ENCODE results near the gene ALX4. TPM values are rescaled to one million over a fixed set of nuclear protein-coding genes. Genes with fewer than 3 reads are reported as not detected.

ALX4 gene
- total RNA-seq, 6 experiments from 2014 or later: not detected

- ATAC-seq (no peak), DNase-seq (no peak)
- TF ChIP-seq CTCF (IDR thresholded peaks at IDR 0.05) (no peak), POLR2A (IDR thresholded peaks at IDR 0.05) (no peak)
- H3K27ac ChIP-seq: no peak overlapping the region
- intact Hi-C loops (cut with DNase I): no loop called here
- H3K4me3 ChIP-seq: no peak overlapping the region
- H3K9me3 ChIP-seq: no peaks in the 10 kb centered on the region
- 95% methylated on average over 3 of the region's 3 CpGs for WGBS (ENCODE audit: insufficient coverage, low coverage, low lambda C conversion rate, missing lambda C conversion rate)
- no peaks in the 10 kb centered on the region for H3K4me1 ChIP-seq
- H3K27me3 ChIP-seq: no peaks in the 10 kb centered on the region
- H3K36me3 ChIP-seq: no peaks in the 10 kb centered on the region
These were observed 85.0 kb downstream of the ALX4 start for GRCh38 chr11:44224867-44225501.

- no peak for DNase-seq
- TF ChIP-seq CTCF (IDR thresholded peaks at IDR 0.05) (no peak), POLR2A (IDR thresholded peaks at IDR 0.05) (no peak)
- intact Hi-C loops (cut with DNase I): no loop called here
- Histone ChIP-seq H3K4me1 (no peaks in the 10 kb centered on the region), H3K9me3 (no peaks in the 10 kb centered on the region), H3K27me3 (no peaks in the 10 kb centered on the region), H3K27ac (no peak overlapping the region), H3K36me3 (no peaks in the 10 kb centered on the region), H3K4me3 (no peak overlapping the region)
- no peak for ATAC-seq
These were observed 86.7 kb downstream of the ALX4 start for GRCh38 chr11:44223238-44223637.

- H3K4me3 ChIP-seq: no peak overlapping the region
- no peak for ATAC-seq
- DNase-seq: no peak
- WGBS (ENCODE audit: insufficient coverage, low coverage, low lambda C conversion rate, missing lambda C conversion rate): 100% methylated on average over 1 of the region's 2 CpGs
- no peaks in the 10 kb centered on the region for H3K27me3 ChIP-seq
- no peak overlapping the region for H3K27ac ChIP-seq
- no peaks in the 10 kb centered on the region for H3K4me1 ChIP-seq
- TF ChIP-seq POLR2A (IDR thresholded peaks at IDR 0.05) (no peak), CTCF (IDR thresholded peaks at IDR 0.05) (no peak)
- no peaks in the 10 kb centered on the region for H3K36me3 ChIP-seq
- no peaks in the 10 kb centered on the region for H3K9me3 ChIP-seq
- intact Hi-C loops (cut with DNase I): no loop called here
These were observed 87.9 kb downstream of the ALX4 start for GRCh38 chr11:44221992-44222391.

GRCh38 chr11:44221456-44221855 lies 88.5 kb downstream of the ALX4 start:
- H3K4me3 ChIP-seq: no peak overlapping the region
- ATAC-seq (no peak), DNase-seq (no peak)
- TF ChIP-seq CTCF (IDR thresholded peaks at IDR 0.05): no peak
- no peak for TF ChIP-seq POLR2A (IDR thresholded peaks at IDR 0.05)
- H3K27ac ChIP-seq: no peak overlapping the region
- WGBS (ENCODE audit: insufficient coverage, low coverage, low lambda C conversion rate, missing lambda C conversion rate): 86% methylated on average over 3 of the region's 3 CpGs
- no peaks in the 10 kb centered on the region for H3K4me1 ChIP-seq
- no peaks in the 10 kb centered on the region for H3K36me3 ChIP-seq
- H3K9me3 ChIP-seq: no peaks in the 10 kb centered on the region
- intact Hi-C loops (cut with DNase I): no loop called here
- H3K27me3 ChIP-seq: no peaks in the 10 kb centered on the region
